Cerebellar nuclear complex (tissue), 1 donor: ENCODE results near the gene PFN4.
A peak's percentile ranks its signal among the peaks of the same experiment; 100 is the strongest.

Source experiments
- DNase-seq, 2 experiments: peaks; one replicate each; lab custom pipeline; 2025; lab: John Stamatoyannopoulos, UW

Gene PFN4

GRCh38 chr2:24077879-24078278 lies 45.3 kb downstream of the PFN4 start:
- no peak for DNase-seq

GRCh38 chr2:24077535-24077877 lies 45.6 kb downstream of the PFN4 start:
- DNase-seq = no peak

- DNase-seq = no peak
Observed at GRCh38 chr2:24076849-24077534, 46.1 kb downstream of the PFN4 start.

GRCh38 chr2:24075915-24076848 lies 47.0 kb downstream of the PFN4 start, which contains the start of gene SF3B6:
Gene SF3B6 (minus strand): TSS chr2:24076326. CDS start chr2:24076229, 97 bp downstream.
- peak; percentile 95 for DNase-seq

GRCh38 chr2:24075259-24075658 lies 47.9 kb downstream of the PFN4 start:
- no peak for DNase-seq

- no peak for DNase-seq
Observed at GRCh38 chr2:24073816-24074215, 49.3 kb downstream of the PFN4 start.

- no peak for DNase-seq
Observed at GRCh38 chr2:24072259-24072658, 50.9 kb downstream of the PFN4 start.

- no peak for DNase-seq
Observed at GRCh38 chr2:24065341-24065740, 57.8 kb downstream of the PFN4 start.
